HCT116 (cell line): ENCODE measurements around the gene ESRRB. TPM values are rescaled to one million over a fixed set of nuclear protein-coding genes. Genes with fewer than 3 reads are reported as not detected.

Experiments used
- ATAC-seq: fragments of 200-7000 bp; cut with Tn5 transposase; 2 replicates; pipeline ENCODE4 v1.9.1; 2020; ENCODE audit warnings: mild to moderate bottlenecking, moderate library complexity
- BruUV-seq: library from RNA; stranded (reverse); fragments of 400-500 nt; replicated peaks from 2 replicates; lab custom pipeline; 2021; lab: Mats Ljungman, UMichigan
- CTCF ChIA-PET: fragments of 300-600 bp; sonication (Branson Sonifier 250); formaldehyde crosslinking; loops from one replicate; lab custom pipeline; 2021; ENCODE audit warnings: antibody characterized with exemption; lab: Charles Lee
- POLR2A ChIA-PET: fragments of 300-600, 350-600 bp; sonication (Branson Sonifier 250); formaldehyde crosslinking; loops from one replicate; lab custom pipeline; 2021; ENCODE audit warnings: antibody characterized with exemption; lab: Charles Lee
- RAD21 ChIA-PET, 2 experiments: fragments of 300-600 bp; sonication (Branson Sonifier 250); formaldehyde crosslinking; loops; one replicate each; lab custom pipeline; 2023; ENCODE audit warnings: low total read pairs in 2 of 2; ENCODE audit not compliant: uncharacterized antibody in 2 of 2, unreplicated experiment in 2 of 2, low non-redundant PET in 1 of 2; lab: Charles Lee
- DNase-seq: peaks from one replicate; pipeline ENCODE4 v3.0.0-alpha.2; 2010; ENCODE audit warnings: low read depth, low spot score
- H2AFZ ChIP-seq: fragments of 200-600 bp; shearing (Covaris generic), sonication (generic); 2 replicates; pipeline ENCODE4 v1.6.1; 2017; ENCODE audit warnings: low read depth, mixed run types, mixed read lengths, antibody characterized with exemption, low read length; ENCODE audit not compliant: poor library complexity, severe bottlenecking
- H3K27ac ChIP-seq: 2 replicates; pipeline ENCODE4 v1.5.1; 2012; ENCODE audit warnings: low read depth, low read length
- H3K27me3 ChIP-seq: fragments of 200-600 bp; sonication (generic); 2 replicates; pipeline ENCODE4 v1.6.1; 2016; ENCODE audit warnings: mixed run types, low read length, mixed read lengths; ENCODE audit not compliant: insufficient read depth
- H3K36me3 ChIP-seq, 2 experiments: fragments of 200-500 bp in 1 of 2; fragments of 200-600 bp in 1 of 2; sonication (Bioruptor generic) in 1 of 2; sonication (generic) in 1 of 2; 2 replicates each; pipeline versions ENCODE4 v1.5.1 to v1.6.1; 2014 to 2016; ENCODE audit warnings: low read length in 2 of 2, inconsistent platforms in 1 of 2, mixed read lengths in 1 of 2, mixed run types in 1 of 2; ENCODE audit not compliant: insufficient read depth in 2 of 2, control insufficient read depth in 1 of 2
- H3K4me1 ChIP-seq, 2 experiments: fragments of 200-600 bp in 1 of 2; sonication (generic) in 1 of 2; 2 replicates each; pipeline versions ENCODE4 v1.5.1 to v1.6.1; 2012 to 2017; ENCODE audit warnings: low read length in 2 of 2, inconsistent platforms in 1 of 2, mild to moderate bottlenecking in 1 of 2, mixed read lengths in 1 of 2, mixed run types in 1 of 2, moderate library complexity in 1 of 2; ENCODE audit not compliant: insufficient read depth in 2 of 2, control insufficient read depth in 1 of 2
- H3K4me2 ChIP-seq: fragments of 200-600 bp; sonication (generic); 2 replicates; pipeline ENCODE4 v1.6.1; 2017; ENCODE audit warnings: mixed run types, low read length, mixed read lengths
- H3K4me3 ChIP-seq, 2 experiments: fragments of 200-600 bp in 1 of 2; sonication (generic) in 1 of 2; replicated peaks in 1 of 2; 2 replicates each; pipeline ENCODE4 v1.5.1; 2011 to 2016; ENCODE audit warnings: low read length in 2 of 2, control low read depth in 1 of 2, low read depth in 1 of 2, mild to moderate bottlenecking in 1 of 2, mixed read lengths in 1 of 2, mixed run types in 1 of 2
- H3K79me2 ChIP-seq: fragments of 200-600 bp; sonication (generic); 2 replicates; pipeline ENCODE4 v1.6.1; 2017; ENCODE audit warnings: mild to moderate bottlenecking, mixed run types, low read length, moderate library complexity, mixed read lengths; ENCODE audit not compliant: insufficient read depth
- H3K9ac ChIP-seq: fragments of 200-600 bp; sonication (generic); 2 replicates; pipeline ENCODE4 v1.6.1; 2016; ENCODE audit warnings: low read length, mixed read lengths
- H3K9me2 ChIP-seq: fragments of 200-600 bp; sonication (generic), shearing (Covaris generic); 2 replicates; pipeline ENCODE4 v1.6.1; 2017; ENCODE audit warnings: mixed run types, mild to moderate bottlenecking, moderate library complexity; ENCODE audit not compliant: insufficient read depth
- H3K9me3 ChIP-seq, 2 experiments: fragments of 200-500 bp in 1 of 2; fragments of 200-600 bp in 1 of 2; sonication (Bioruptor generic) in 1 of 2; sonication (generic) in 1 of 2; 2 replicates each; pipeline ENCODE4 v1.6.1; 2014 to 2017; ENCODE audit warnings: low read length in 2 of 2, mixed read lengths in 2 of 2, inconsistent platforms in 1 of 2, low read depth in 1 of 2, mild to moderate bottlenecking in 1 of 2, mixed run types in 1 of 2, moderate library complexity in 1 of 2; ENCODE audit not compliant: control insufficient read depth in 1 of 2, insufficient read depth in 1 of 2
- H4K20me1 ChIP-seq: fragments of 200-600 bp; sonication (generic), shearing (Covaris generic); 2 replicates; pipeline ENCODE4 v1.6.1; 2017; ENCODE audit warnings: mixed run types, mild to moderate bottlenecking, moderate library complexity; ENCODE audit not compliant: insufficient read depth
- CBX3 ChIP-seq: IDR thresholded peaks from 2 replicates; pipeline ENCODE4 v1.6.1; 2012; ENCODE audit warnings: low read depth
- CTCF ChIP-seq, 3 experiments: fragments of 200-600 bp in 1 of 3; sonication (generic) in 1 of 3; IDR thresholded peaks in 2 of 3; conservative IDR thresholded peaks in 1 of 3; 2 replicates each; pipeline ENCODE4 v1.5.1; 2012 to 2017; ENCODE audit warnings: low read depth in 2 of 3, low read length in 2 of 3, antibody characterized with exemption in 1 of 3, borderline replicate concordance in 1 of 3, control low read depth in 1 of 3, mild to moderate bottlenecking in 1 of 3, mixed read lengths in 1 of 3, mixed run types in 1 of 3, moderate library complexity in 1 of 3; ENCODE audit not compliant: insufficient read depth in 1 of 3
- EGR1 ChIP-seq: IDR thresholded peaks from 2 replicates; pipeline ENCODE4 v1.6.1; 2012; ENCODE audit warnings: low read depth
- EZH2phosphoT487 ChIP-seq: fragments of 200-600 bp; IDR thresholded peaks from 2 replicates; pipeline ENCODE4 v1.6.1; 2018; ENCODE audit warnings: antibody characterized with exemption, borderline replicate concordance
- FOSL1 ChIP-seq: IDR thresholded peaks from 2 replicates; pipeline ENCODE4 v1.6.1; 2012; ENCODE audit warnings: low read depth
- POLR2A ChIP-seq: IDR thresholded peaks from 2 replicates; pipeline ENCODE4 v1.7.0; 2011; ENCODE audit warnings: borderline replicate concordance; ENCODE audit not compliant: insufficient read depth, insufficient read length; ENCODE audit errors: extremely low read depth
- SIN3A ChIP-seq: IDR thresholded peaks from 2 replicates; pipeline ENCODE4 v1.6.1; 2012; ENCODE audit warnings: low read depth
- SRF ChIP-seq: IDR thresholded peaks from 2 replicates; pipeline ENCODE4 v1.6.1; 2012; ENCODE audit warnings: low read depth
- TCF7L2 ChIP-seq: IDR thresholded peaks from 2 replicates; pipeline ENCODE4 v1.7.0; 2011; ENCODE audit warnings: borderline replicate concordance, inconsistent platforms; ENCODE audit not compliant: insufficient read depth, insufficient read length; ENCODE audit errors: extremely low read depth
- YY1 ChIP-seq: IDR thresholded peaks from 2 replicates; pipeline ENCODE4 v1.6.1; 2011; ENCODE audit warnings: low read length, low read depth, moderate library complexity, mild to moderate bottlenecking; ENCODE audit not compliant: insufficient replicate concordance; ENCODE audit errors: extremely low read depth
- ZFX ChIP-seq: fragments of 450-650 bp; IDR thresholded peaks from 2 replicates; pipeline ENCODE4 v1.6.1; 2017
- ZNF274 ChIP-seq: fragments of 200-500 bp; sonication (Bioruptor generic); IDR thresholded peaks from 2 replicates; pipeline ENCODE4 v1.6.1; 2014; ENCODE audit warnings: mild to moderate bottlenecking, low read depth, low read length, inconsistent platforms
- intact Hi-C: fragments of 100-400 bp; cut with micrococcal nuclease; formaldehyde crosslinking; loops from 2 replicates; pipeline ENCODE4 v1.10.0; 2022
- total RNA-seq: library from RNA; stranded (reverse); gene quantifications from one replicate; pipeline ENCODE4 v1.2.1, GENCODE V29; 2021; ENCODE audit not compliant: unreplicated experiment
- TF ChIP-seq, protein P1 (sequence below): IDR thresholded peaks from 2 replicates; pipeline ENCODE4 v1.6.1; 2012
- TF ChIP-seq, protein P2 (sequence below): IDR thresholded peaks from 2 replicates; pipeline ENCODE4 v1.6.1; 2012; ENCODE audit warnings: low read depth
- TF ChIP-seq, protein P3 (sequence below): IDR thresholded peaks from 2 replicates; pipeline ENCODE4 v1.6.1; 2011; ENCODE audit warnings: mild to moderate bottlenecking, low read length, moderate library complexity; ENCODE audit not compliant: insufficient replicate concordance; ENCODE audit errors: extremely low read depth

Gene ESRRB
- total RNA-seq, 1 experiment from 2014 or later: 1.9 TPM

- TF ChIP-seq TCF7L2 (no peak), SRF (no peak)
Observed at GRCh38 chr14:76336876-76337275, 39.1 kb upstream of the ESRRB start (continued).

- POLR2A ChIA-PET: interaction anchor here (0.8 kb wide), 1 partner anchor 9 kb away, joined by 3 read pairs; no protein-coding TSS in a partner anchor
- Histone ChIP-seq H3K9me2 (no peaks in the 10 kb centered on the region), H3K36me3 (no peaks in the 10 kb centered on the region), H3K4me2 (0 out of 2 replicates have a peak overlapping the region, but pooled peaks have one; percentile 3), H4K20me1 (no peaks in the 10 kb centered on the region), H3K4me1 (no peaks in the 10 kb centered on the region), H3K27ac (no peak overlapping the region), H3K79me2 (no peaks in the 10 kb centered on the region), H3K9me3 (peaks cover 0 to 1% of the 10 kb centered on the region in 2 experiments; a peak in 1 of 4 replicates), H3K4me3 (no peak overlapping the region; a peak in 1 of 4 replicates), H3K27me3 (no peaks in the 10 kb centered on the region), H3K9ac (no peak overlapping the region), H2AFZ (no peak overlapping the region)
- peak; percentile 71 for ATAC-seq
- RAD21 ChIA-PET: interaction anchor here in 1 of 2 experiments (0.5 kb wide), 1 partner anchor 355 kb away, joined by 3 read pairs; no protein-coding TSS in a partner anchor
- BruUV-seq: no TSS peak
- CTCF ChIA-PET: no interaction called here
- no peak for DNase-seq
- intact Hi-C loops: no loop called here
- TF ChIP-seq, protein P1, sequence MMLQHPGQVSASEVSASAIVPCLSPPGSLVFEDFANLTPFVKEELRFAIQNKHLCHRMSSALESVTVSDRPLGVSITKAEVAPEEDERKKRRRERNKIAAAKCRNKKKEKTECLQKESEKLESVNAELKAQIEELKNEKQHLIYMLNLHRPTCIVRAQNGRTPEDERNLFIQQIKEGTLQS: no peak
- TF ChIP-seq EZH2phosphoT487: no peak
- TF ChIP-seq TCF7L2: no peak
- no peak for TF ChIP-seq ZNF274
- no peak for TF ChIP-seq FOSL1
- no peak for TF ChIP-seq POLR2A
- no peak for TF ChIP-seq CTCF (IDR thresholded peaks at IDR 0.05 in 2 of 3, conservative IDR thresholded peaks at IDR 0.05 in 1 of 3; ENCODE audit: borderline replicate concordance in 1 of 3, insufficient read depth in 1 of 3, low read depth in 2 of 3, low read length in 2 of 3)
- TF ChIP-seq CBX3: no peak
- TF ChIP-seq YY1: no peak
- TF ChIP-seq, protein P2, sequence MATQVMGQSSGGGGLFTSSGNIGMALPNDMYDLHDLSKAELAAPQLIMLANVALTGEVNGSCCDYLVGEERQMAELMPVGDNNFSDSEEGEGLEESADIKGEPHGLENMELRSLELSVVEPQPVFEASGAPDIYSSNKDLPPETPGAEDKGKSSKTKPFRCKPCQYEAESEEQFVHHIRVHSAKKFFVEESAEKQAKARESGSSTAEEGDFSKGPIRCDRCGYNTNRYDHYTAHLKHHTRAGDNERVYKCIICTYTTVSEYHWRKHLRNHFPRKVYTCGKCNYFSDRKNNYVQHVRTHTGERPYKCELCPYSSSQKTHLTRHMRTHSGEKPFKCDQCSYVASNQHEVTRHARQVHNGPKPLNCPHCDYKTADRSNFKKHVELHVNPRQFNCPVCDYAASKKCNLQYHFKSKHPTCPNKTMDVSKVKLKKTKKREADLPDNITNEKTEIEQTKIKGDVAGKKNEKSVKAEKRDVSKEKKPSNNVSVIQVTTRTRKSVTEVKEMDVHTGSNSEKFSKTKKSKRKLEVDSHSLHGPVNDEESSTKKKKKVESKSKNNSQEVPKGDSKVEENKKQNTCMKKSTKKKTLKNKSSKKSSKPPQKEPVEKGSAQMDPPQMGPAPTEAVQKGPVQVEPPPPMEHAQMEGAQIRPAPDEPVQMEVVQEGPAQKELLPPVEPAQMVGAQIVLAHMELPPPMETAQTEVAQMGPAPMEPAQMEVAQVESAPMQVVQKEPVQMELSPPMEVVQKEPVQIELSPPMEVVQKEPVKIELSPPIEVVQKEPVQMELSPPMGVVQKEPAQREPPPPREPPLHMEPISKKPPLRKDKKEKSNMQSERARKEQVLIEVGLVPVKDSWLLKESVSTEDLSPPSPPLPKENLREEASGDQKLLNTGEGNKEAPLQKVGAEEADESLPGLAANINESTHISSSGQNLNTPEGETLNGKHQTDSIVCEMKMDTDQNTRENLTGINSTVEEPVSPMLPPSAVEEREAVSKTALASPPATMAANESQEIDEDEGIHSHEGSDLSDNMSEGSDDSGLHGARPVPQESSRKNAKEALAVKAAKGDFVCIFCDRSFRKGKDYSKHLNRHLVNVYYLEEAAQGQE: no peak
- TF ChIP-seq ZFX: no peak
- TF ChIP-seq EGR1: no peak
- TF ChIP-seq SIN3A: no peak
- TF ChIP-seq, protein P3, sequence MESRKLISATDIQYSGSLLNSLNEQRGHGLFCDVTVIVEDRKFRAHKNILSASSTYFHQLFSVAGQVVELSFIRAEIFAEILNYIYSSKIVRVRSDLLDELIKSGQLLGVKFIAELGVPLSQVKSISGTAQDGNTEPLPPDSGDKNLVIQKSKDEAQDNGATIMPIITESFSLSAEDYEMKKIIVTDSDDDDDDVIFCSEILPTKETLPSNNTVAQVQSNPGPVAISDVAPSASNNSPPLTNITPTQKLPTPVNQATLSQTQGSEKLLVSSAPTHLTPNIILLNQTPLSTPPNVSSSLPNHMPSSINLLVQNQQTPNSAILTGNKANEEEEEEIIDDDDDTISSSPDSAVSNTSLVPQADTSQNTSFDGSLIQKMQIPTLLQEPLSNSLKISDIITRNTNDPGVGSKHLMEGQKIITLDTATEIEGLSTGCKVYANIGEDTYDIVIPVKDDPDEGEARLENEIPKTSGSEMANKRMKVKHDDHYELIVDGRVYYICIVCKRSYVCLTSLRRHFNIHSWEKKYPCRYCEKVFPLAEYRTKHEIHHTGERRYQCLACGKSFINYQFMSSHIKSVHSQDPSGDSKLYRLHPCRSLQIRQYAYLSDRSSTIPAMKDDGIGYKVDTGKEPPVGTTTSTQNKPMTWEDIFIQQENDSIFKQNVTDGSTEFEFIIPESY: no peak
Observed at GRCh38 chr14:76337635-76338545, 38.0 kb upstream of the ESRRB start.
